Measurements from ENCODE around the gene SLC35F4. TPM values are rescaled to one million over a fixed set of nuclear protein-coding genes. Genes with fewer than 3 reads are reported as not detected.

Gene SLC35F4
- total RNA-seq, 4 donors from 2014 or later, result not detected

DNA sequence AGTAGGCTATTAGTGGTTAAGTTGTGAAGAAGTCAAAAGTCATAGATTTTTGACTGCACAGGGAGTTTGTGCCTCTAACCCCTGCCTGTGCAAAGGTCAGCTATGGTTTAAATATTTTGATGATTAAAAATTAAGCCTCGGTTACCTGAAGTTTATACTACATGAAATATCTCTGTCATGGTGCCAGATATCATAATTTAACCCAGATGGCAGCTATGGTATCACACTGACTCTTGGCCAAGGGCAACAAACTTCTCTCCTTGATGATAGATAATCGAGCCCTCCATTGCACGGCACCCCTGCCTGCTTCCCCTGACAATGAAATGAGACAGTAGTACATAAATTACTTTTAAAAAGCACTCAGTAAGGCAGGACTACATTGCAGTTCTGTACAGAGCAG is 80.8 kb downstream of the SLC35F4 start:
- no peaks in the 10 kb centered on the region for H3K27me3 ChIP-seq
- no peak overlapping the region for H3K4me3 ChIP-seq
- TF ChIP-seq EP300 (IDR thresholded peaks at IDR 0.05) (no peak), POLR2AphosphoS5 (IDR thresholded peaks at IDR 0.05) (no peak), POLR2A (IDR thresholded peaks at IDR 0.05) (no peak)
- TF ChIP-seq, protein P1, sequence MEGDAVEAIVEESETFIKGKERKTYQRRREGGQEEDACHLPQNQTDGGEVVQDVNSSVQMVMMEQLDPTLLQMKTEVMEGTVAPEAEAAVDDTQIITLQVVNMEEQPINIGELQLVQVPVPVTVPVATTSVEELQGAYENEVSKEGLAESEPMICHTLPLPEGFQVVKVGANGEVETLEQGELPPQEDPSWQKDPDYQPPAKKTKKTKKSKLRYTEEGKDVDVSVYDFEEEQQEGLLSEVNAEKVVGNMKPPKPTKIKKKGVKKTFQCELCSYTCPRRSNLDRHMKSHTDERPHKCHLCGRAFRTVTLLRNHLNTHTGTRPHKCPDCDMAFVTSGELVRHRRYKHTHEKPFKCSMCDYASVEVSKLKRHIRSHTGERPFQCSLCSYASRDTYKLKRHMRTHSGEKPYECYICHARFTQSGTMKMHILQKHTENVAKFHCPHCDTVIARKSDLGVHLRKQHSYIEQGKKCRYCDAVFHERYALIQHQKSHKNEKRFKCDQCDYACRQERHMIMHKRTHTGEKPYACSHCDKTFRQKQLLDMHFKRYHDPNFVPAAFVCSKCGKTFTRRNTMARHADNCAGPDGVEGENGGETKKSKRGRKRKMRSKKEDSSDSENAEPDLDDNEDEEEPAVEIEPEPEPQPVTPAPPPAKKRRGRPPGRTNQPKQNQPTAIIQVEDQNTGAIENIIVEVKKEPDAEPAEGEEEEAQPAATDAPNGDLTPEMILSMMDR (IDR thresholded peaks at IDR 0.05), result no peak
- WGBS, result 18% methylated on average over 3 of the region's 3 CpGs
- no peak overlapping the region for H3K27ac ChIP-seq
- no peaks in the 10 kb centered on the region for H3K36me3 ChIP-seq
- no peak for DNase-seq (ENCODE audit: low spot score in 2 of 2)
- H3K9me3 ChIP-seq, result peaks cover 14% of the 10 kb centered on the region
- no peaks in the 10 kb centered on the region for H3K4me1 ChIP-seq

DNA sequence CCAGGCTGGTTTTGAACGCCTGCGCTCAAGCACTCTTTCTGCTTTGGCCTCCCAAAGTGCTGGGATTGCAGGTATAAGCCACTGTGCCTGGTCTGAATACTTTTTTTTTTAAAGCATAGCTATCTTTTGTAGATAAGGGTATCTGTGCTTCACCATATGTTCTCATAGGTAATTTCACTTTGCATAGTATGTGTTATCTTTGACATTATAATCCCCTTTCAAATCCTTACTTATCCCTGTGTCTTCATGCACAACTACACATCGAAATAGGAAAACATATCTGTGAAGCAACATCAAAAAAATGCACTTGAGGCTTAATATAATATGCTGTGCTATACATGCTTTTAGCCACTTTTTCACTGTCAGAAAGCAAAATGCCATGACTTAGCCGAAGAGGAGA is 94.1 kb downstream of the SLC35F4 start:
- WGBS, result 71% methylated on average over 4 of the region's 4 CpGs
- Histone ChIP-seq H3K36me3 (no peaks in the 10 kb centered on the region), H3K4me3 (no peak overlapping the region), H3K4me1 (no peaks in the 10 kb centered on the region), H3K9me3 (no peaks in the 10 kb centered on the region), H3K27me3 (no peaks in the 10 kb centered on the region), H3K27ac (no peak overlapping the region)
- DNase-seq (ENCODE audit: low spot score in 2 of 2), result no peak
- TF ChIP-seq POLR2A (IDR thresholded peaks at IDR 0.05) (no peak), EP300 (IDR thresholded peaks at IDR 0.05) (no peak), POLR2AphosphoS5 (IDR thresholded peaks at IDR 0.05) (no peak)
- TF ChIP-seq, protein P1 (IDR thresholded peaks at IDR 0.05), result no peak

DNA sequence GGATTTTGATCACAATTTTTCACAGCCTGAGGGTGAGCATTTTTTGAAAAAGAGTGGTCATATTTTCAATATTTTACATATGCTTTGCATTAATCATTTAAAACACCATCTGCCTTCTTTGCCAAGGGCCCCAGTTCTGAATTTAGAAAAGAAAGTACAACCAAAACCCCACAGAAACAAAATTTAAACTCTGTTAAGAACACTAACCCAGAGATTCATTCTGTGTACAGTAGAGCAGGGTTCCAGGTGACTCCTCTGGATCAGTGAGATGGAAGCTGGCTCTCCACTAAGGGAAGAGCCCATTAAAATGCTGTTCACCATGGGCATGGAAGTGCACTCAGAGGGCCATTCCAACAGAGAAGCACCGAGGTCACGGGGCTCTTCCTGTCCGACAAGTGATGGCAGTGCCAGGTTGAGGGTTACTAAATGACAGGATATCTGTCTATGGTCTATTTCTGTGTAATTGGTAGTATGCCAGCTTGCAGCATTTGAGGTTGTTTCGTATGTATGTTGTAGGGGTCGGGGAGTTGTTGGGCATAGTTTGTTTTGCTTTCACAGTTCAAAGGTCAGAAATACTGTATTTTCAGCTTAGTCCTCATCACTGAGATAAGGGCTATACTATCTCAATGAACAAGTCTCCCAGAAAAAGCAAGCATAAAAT is 95.9 kb downstream of the SLC35F4 start:
- 81% methylated on average over 5 of the region's 5 CpGs for WGBS
- Histone ChIP-seq H3K27ac (no peak overlapping the region), H3K27me3 (no peaks in the 10 kb centered on the region)

DNA sequence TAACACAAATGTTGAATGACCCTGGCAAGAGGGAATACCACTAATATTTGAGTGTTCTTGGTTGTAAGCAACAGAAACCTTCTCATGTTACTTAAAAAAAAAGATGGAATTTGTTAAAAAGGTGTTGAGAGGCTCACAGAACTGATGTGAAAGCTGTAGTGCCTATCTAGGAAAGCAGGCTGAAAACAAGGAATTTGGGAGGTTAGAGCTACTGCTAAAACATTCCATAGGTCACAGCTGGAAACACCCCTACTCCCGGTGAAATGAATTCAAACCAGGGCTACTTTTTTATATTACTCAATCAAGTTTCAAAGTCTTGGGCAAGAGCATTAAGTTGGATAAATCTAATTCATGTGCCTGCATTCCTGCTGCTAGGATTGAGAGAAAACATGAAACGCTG is 104.1 kb downstream of the SLC35F4 start:
- DNase-seq (ENCODE audit: low spot score in 2 of 2), result no peak

More for the DNA sequence above, 95.9 kb downstream of the SLC35F4 start:
- no peak overlapping the region for H3K4me3 ChIP-seq
- DNase-seq (ENCODE audit: low spot score in 2 of 2), result no peak
- no peaks in the 10 kb centered on the region for H3K36me3 ChIP-seq
- TF ChIP-seq EP300 (IDR thresholded peaks at IDR 0.05) (no peak), POLR2AphosphoS5 (IDR thresholded peaks at IDR 0.05) (no peak), POLR2A (IDR thresholded peaks at IDR 0.05) (no peak)
- TF ChIP-seq, protein P1 (IDR thresholded peaks at IDR 0.05), result no peak
- H3K4me1 ChIP-seq, result no peaks in the 10 kb centered on the region
- H3K9me3 ChIP-seq, result no peaks in the 10 kb centered on the region

DNA sequence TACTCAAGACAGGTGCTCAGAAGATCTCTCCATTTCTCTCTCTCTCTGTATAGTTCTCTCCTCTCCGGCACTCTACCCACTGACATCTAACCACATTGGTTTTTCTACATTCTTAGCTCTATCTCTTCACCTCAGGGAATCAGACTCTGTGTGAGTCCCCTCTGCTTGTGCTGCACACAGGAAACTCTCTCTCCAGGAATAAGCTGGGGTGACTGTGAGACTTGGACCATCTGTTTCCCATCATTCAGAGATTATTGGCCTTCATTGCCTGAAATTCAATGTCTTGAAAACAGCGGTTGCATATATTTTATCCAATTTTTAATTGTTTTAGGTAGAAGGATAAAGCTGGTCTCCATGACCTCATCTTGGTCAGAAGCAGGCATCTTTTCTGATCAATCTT is 105.0 kb downstream of the SLC35F4 start:
- Histone ChIP-seq H3K9me3 (no peaks in the 10 kb centered on the region), H3K27me3 (no peaks in the 10 kb centered on the region), H3K36me3 (no peaks in the 10 kb centered on the region), H3K4me3 (no peak overlapping the region), H3K4me1 (no peaks in the 10 kb centered on the region), H3K27ac (no peak overlapping the region)
- DNase-seq (ENCODE audit: low spot score in 2 of 2), result no peak
- TF ChIP-seq POLR2A (IDR thresholded peaks at IDR 0.05), result no peak
- TF ChIP-seq, protein P1 (IDR thresholded peaks at IDR 0.05), result no peak
- TF ChIP-seq POLR2AphosphoS5 (IDR thresholded peaks at IDR 0.05), result no peak
- TF ChIP-seq EP300 (IDR thresholded peaks at IDR 0.05), result no peak
- WGBS, result 67% methylated on average over 2 of the region's 2 CpGs

More for the DNA sequence above, 104.1 kb downstream of the SLC35F4 start:
- Histone ChIP-seq H3K36me3 (no peaks in the 10 kb centered on the region), H3K27ac (no peak overlapping the region), H3K27me3 (no peaks in the 10 kb centered on the region), H3K9me3 (no peaks in the 10 kb centered on the region), H3K4me3 (no peak overlapping the region), H3K4me1 (no peaks in the 10 kb centered on the region)
- TF ChIP-seq, protein P1 (IDR thresholded peaks at IDR 0.05), result no peak
- TF ChIP-seq EP300 (IDR thresholded peaks at IDR 0.05) (no peak), POLR2AphosphoS5 (IDR thresholded peaks at IDR 0.05) (no peak), POLR2A (IDR thresholded peaks at IDR 0.05) (no peak)
- 36% methylated on average over 2 of the region's 2 CpGs for WGBS

Data from suprapubic skin (tissue), 4 donors.